Measurements from ENCODE around the gene RNF115.

RNF115 gene

DNA sequence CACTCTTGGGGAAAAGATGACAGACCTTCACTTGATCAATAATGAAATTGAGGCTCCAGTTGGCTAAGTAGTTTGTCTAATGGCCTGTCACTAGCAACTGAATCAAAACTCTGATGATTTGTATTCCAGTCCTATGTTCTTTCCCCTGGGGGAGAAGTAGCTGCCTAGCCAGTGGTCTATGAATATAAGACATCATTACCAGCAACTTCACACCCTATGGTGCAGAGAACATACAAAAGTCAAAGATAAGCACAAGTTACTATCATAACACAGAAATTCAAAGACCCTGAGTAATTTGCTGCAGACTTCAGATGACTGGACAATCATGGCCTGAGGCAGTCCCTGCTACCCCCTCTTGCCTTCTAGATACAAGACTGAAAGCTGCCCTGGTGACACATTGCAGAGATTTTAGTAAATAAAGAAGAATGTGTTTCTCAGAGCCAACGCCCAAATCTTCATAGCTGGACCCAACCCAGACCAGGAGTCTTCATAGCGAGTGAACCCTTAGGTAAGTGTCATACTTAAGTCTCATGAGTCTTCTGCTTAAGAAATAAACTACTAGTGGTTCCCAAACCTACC is 117.7 kb downstream of the RNF115 start:
- Histone ChIP-seq H3K36me3 (no peaks in the 10 kb centered on the region), H3K4me1 (no peaks in the 10 kb centered on the region), H3K4me3 (ENCODE audit: low read depth, low read length) (no peak overlapping the region), H3K9me3 (no peaks in the 10 kb centered on the region), H3K27me3 (no peaks in the 10 kb centered on the region; the same call in 1 of the 2 replicates)
- TF ChIP-seq, protein P1, sequence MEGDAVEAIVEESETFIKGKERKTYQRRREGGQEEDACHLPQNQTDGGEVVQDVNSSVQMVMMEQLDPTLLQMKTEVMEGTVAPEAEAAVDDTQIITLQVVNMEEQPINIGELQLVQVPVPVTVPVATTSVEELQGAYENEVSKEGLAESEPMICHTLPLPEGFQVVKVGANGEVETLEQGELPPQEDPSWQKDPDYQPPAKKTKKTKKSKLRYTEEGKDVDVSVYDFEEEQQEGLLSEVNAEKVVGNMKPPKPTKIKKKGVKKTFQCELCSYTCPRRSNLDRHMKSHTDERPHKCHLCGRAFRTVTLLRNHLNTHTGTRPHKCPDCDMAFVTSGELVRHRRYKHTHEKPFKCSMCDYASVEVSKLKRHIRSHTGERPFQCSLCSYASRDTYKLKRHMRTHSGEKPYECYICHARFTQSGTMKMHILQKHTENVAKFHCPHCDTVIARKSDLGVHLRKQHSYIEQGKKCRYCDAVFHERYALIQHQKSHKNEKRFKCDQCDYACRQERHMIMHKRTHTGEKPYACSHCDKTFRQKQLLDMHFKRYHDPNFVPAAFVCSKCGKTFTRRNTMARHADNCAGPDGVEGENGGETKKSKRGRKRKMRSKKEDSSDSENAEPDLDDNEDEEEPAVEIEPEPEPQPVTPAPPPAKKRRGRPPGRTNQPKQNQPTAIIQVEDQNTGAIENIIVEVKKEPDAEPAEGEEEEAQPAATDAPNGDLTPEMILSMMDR (IDR thresholded peaks at IDR 0.05; ENCODE audit: low read depth, low read length): no peak
- DNase-seq: no peak

DNA sequence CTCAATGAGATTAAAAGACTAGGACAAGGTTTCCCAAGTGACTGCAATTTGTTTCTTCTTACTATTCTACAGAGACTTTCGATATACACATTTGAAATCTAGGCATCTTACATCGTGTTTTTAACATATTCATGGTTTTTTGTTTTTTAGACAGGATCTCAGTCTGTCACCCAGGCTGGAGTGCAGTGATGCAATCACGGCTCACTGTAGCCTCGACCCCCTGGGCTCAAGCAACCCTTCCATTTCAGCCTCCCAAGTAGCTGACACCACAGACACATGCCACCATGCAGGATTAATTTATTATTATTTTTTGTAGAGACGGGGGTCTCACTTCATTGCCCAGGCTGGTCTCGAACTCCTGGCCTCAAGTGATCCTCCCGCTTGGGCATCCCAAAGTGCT is 118.3 kb downstream of the RNF115 start:
- TF ChIP-seq, protein P1 (IDR thresholded peaks at IDR 0.05; ENCODE audit: low read depth, low read length): no peak
- no peaks in the 10 kb centered on the region for H3K9me3 ChIP-seq
- H3K27me3 ChIP-seq: no peaks in the 10 kb centered on the region; the same call in 1 of the 2 replicates
- no peak for DNase-seq
- H3K4me1 ChIP-seq: no peaks in the 10 kb centered on the region
- H3K4me3 ChIP-seq (ENCODE audit: low read depth, low read length): no peak overlapping the region
- no peaks in the 10 kb centered on the region for H3K36me3 ChIP-seq

DNA sequence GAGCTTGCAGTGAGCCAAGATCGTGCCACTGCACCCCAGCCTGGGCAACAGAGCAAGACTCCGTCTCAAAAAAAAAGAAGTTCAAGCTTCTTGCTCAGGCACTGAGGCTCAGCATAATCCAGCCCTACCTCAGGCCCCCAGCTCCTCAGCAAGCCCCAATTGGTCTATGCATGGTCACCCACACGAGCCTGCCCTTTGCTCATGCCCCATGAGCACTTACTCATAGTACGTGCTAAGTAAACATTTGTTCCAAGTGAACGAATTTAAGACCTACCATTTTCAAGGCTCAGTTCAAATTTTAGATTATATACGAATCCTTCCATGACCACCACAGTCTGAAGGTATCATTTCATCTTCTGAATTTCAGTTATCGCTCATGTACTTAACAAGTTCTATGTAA is 121.1 kb downstream of the RNF115 start:
- H3K9me3 ChIP-seq: no peaks in the 10 kb centered on the region
- no peak for DNase-seq
- TF ChIP-seq, protein P1 (IDR thresholded peaks at IDR 0.05; ENCODE audit: low read depth, low read length): no peak
- H3K36me3 ChIP-seq: no peaks in the 10 kb centered on the region
- no peak overlapping the region for H3K4me3 ChIP-seq (ENCODE audit: low read depth, low read length)
- no peaks in the 10 kb centered on the region for H3K4me1 ChIP-seq
- no peaks in the 10 kb centered on the region; the same call in 1 of the 2 replicates for H3K27me3 ChIP-seq

DNA sequence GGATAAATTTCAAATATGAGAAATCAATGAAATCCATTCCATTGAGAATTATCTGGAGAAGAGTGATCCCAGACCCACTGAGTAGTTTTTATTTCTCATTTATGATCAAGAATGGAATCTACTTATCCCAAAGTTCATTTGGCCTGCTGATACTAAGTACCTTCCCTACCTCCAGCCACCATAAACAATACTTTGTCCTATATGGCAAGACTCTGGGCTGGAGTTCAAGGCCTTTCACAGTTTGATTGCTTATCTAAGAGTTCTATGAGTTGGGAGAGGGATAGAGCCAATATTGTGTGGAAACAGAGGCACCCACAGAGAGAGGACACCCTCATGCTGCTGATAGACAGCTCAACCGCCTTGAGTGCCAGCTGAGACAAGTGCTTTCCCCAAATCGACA is 121.8 kb downstream of the RNF115 start:
- H3K4me3 ChIP-seq (ENCODE audit: low read depth, low read length): no peak overlapping the region
- DNase-seq: no peak
- no peaks in the 10 kb centered on the region for H3K36me3 ChIP-seq
- no peaks in the 10 kb centered on the region for H3K9me3 ChIP-seq
- H3K27me3 ChIP-seq: no peaks in the 10 kb centered on the region; the same call in 1 of the 2 replicates
- TF ChIP-seq, protein P1 (IDR thresholded peaks at IDR 0.05; ENCODE audit: low read depth, low read length): no peak
- H3K4me1 ChIP-seq: no peaks in the 10 kb centered on the region

DNA sequence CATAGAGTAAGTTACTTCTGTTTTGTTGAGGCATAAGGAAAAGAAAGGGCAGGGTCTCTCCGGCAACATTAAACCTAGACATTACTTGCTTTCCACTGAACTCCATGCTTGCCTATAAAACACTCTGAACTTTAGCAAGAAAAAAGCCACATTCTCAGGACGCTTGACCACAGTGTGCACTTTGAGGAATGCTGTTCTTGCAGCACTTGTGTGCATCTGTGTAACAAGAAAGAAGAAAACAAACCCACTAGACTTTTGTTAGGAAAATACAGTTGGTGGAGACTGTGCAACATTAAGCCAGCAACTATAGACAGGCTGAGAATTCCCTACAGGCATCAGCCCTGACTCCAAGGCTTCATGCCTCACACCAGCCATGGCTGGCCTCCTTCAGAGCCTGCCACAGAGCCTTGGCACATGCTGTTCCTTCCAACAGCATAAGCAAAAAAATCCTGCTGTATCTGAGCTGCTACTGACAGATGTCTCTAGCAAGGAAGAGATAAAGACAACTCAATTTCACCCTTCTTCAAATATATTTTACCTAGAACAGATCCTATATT is 122.5 kb downstream of the RNF115 start:
- Histone ChIP-seq H3K4me1 (no peaks in the 10 kb centered on the region), H3K4me3 (ENCODE audit: low read depth, low read length) (no peak overlapping the region), H3K27me3 (no peaks in the 10 kb centered on the region; the same call in 1 of the 2 replicates), H3K9me3 (no peaks in the 10 kb centered on the region), H3K36me3 (no peaks in the 10 kb centered on the region)
- DNase-seq: no peak
- TF ChIP-seq, protein P1 (IDR thresholded peaks at IDR 0.05; ENCODE audit: low read depth, low read length): no peak

DNA sequence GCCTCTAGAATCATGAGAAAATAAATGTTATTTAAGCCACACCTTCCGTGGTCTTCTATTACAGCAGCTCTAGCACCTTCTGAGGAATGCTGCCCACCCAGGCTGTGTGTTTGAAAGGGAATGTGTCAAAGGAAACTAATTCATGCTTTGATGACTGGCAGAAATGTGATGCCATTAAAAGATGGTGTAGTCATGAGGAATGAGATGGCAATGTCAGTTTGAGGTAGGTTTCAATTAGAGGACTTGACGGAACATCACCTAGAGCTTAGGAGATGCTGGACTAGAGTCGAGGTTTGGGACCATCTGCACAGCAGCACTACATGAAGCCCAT is 127.3 kb downstream of the RNF115 start:
- TF ChIP-seq, protein P1 (IDR thresholded peaks at IDR 0.05; ENCODE audit: low read depth, low read length): no peak
- no peak overlapping the region for H3K4me3 ChIP-seq (ENCODE audit: low read depth, low read length)
- no peak for DNase-seq
- H3K27me3 ChIP-seq: no peaks in the 10 kb centered on the region
- no peaks in the 10 kb centered on the region for H3K4me1 ChIP-seq
- H3K9me3 ChIP-seq: no peaks in the 10 kb centered on the region
- no peaks in the 10 kb centered on the region for H3K36me3 ChIP-seq

All from BE2C (cell line).